Measurements from ENCODE around the gene MPZL1. TPM values are rescaled to one million over a fixed set of nuclear protein-coding genes. Genes with fewer than 3 reads are reported as not detected.

Gene MPZL1
- total RNA-seq, 2 experiments from 2014 or later: 1.2 to 1.5 TPM

DNA sequence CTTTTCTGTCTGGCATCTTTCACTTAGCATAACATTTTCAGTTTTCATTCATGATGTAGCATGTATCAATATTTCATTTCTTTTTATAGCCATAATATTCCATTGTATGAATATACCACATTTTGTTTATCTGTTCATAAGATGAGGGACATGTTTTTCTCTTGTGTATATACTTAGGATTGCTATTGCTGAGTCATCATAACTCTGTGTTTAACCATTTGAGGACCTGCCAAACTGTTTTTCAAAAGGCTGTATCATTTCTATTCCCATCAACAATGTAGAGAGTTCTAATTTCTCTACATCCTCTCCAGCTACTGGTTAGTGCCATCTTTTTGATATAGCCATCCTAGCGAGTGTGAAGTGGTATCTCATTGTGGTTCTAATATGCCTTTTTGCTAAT lies 26.2 kb downstream of the MPZL1 start:
- Histone ChIP-seq H3K27me3 (ENCODE audit: control insufficient read depth in 1 of 2, insufficient read depth in 2 of 2, low read length in 2 of 2) (no peaks in the 10 kb centered on the region), H3K9me3 (ENCODE audit: control insufficient read depth in 1 of 2, insufficient read depth in 1 of 2, low read length in 2 of 2) (no peaks in the 10 kb centered on the region), H3K4me3 (ENCODE audit: low read length) (no peak overlapping the region), H3K4me1 (ENCODE audit: insufficient read depth, low read length) (no peaks in the 10 kb centered on the region), H3K27ac (ENCODE audit: low read depth in 1 of 2, low read length in 2 of 2) (no peak overlapping the region), H3K36me3 (ENCODE audit: insufficient read depth, low read length) (no peaks in the 10 kb centered on the region)
- ATAC-seq (ENCODE audit: poor library complexity) (no peak), DNase-seq (no peak)
- POLR2A ChIA-PET: no interaction called here
- Mint-ChIP-seq H3K4me1 (ENCODE audit: low read depth) (peaks cover 9% of the 10 kb centered on the region), H3K9me3 (no peaks in the 10 kb centered on the region), H3K27me3 (no peaks in the 10 kb centered on the region), H3K36me3 (ENCODE audit: low read depth) (no peaks in the 10 kb centered on the region), H3K27ac (no peak overlapping the region), H3K4me3 (no peak overlapping the region)
- no peak for TF ChIP-seq CTCF (IDR thresholded peaks at IDR 0.05)
- intact Hi-C loops (cut with DNase I, micrococcal nuclease): no loop called here
- CTCF ChIA-PET: no interaction called here

- no peak for TF ChIP-seq CTCF (IDR thresholded peaks at IDR 0.05)
- no peak overlapping the region for H3K27ac ChIP-seq (ENCODE audit: low read depth in 1 of 2, low read length in 2 of 2)
- no peaks in the 10 kb centered on the region for H3K27me3 ChIP-seq (ENCODE audit: control insufficient read depth in 1 of 2, insufficient read depth in 2 of 2, low read length in 2 of 2)
- ChIA-PET CTCF (interaction anchor here (0.6 kb wide), 1 partner anchor 135 kb away, joined by 3 read pairs; no protein-coding TSS in a partner anchor), POLR2A (no interaction called here)
- no peaks in the 10 kb centered on the region for H3K36me3 ChIP-seq (ENCODE audit: insufficient read depth, low read length)
- H3K4me1 Mint-ChIP-seq (ENCODE audit: low read depth): peaks cover 12% of the 10 kb centered on the region
- no peaks in the 10 kb centered on the region for H3K36me3 Mint-ChIP-seq (ENCODE audit: low read depth)
- H3K27me3 Mint-ChIP-seq: no peaks in the 10 kb centered on the region
- no peak for ATAC-seq (ENCODE audit: poor library complexity)
- no peak overlapping the region for H3K27ac Mint-ChIP-seq
- intact Hi-C loops (cut with DNase I, micrococcal nuclease): no loop called here
- H3K9me3 ChIP-seq (ENCODE audit: control insufficient read depth in 1 of 2, insufficient read depth in 1 of 2, low read length in 2 of 2): no peaks in the 10 kb centered on the region
- H3K4me1 ChIP-seq (ENCODE audit: insufficient read depth, low read length): no peaks in the 10 kb centered on the region
- no peak overlapping the region for H3K4me3 Mint-ChIP-seq
- no peak overlapping the region for H3K4me3 ChIP-seq (ENCODE audit: low read length)
- DNase-seq: no peak
- H3K9me3 Mint-ChIP-seq: no peaks in the 10 kb centered on the region
These were observed 27.1 kb downstream of the MPZL1 start for GRCh38 chr1:167748906-167749305.

- POLR2A ChIA-PET: interaction anchor here (1.0 kb wide), 1 partner anchor 62 kb away, joined by 3 read pairs; no protein-coding TSS in a partner anchor
- no peak for TF ChIP-seq CTCF (IDR thresholded peaks at IDR 0.05)
- intact Hi-C loops (cut with DNase I, micrococcal nuclease): no loop called here
- ATAC-seq (ENCODE audit: poor library complexity) (no peak), DNase-seq (no peak)
- Histone ChIP-seq H3K36me3 (ENCODE audit: insufficient read depth, low read length) (no peaks in the 10 kb centered on the region), H3K4me3 (ENCODE audit: low read length) (no peak overlapping the region), H3K27ac (ENCODE audit: low read depth in 1 of 2, low read length in 2 of 2) (no peak overlapping the region), H3K27me3 (ENCODE audit: control insufficient read depth in 1 of 2, insufficient read depth in 2 of 2, low read length in 2 of 2) (no peaks in the 10 kb centered on the region), H3K4me1 (ENCODE audit: insufficient read depth, low read length) (no peaks in the 10 kb centered on the region), H3K9me3 (ENCODE audit: control insufficient read depth in 1 of 2, insufficient read depth in 1 of 2, low read length in 2 of 2) (no peaks in the 10 kb centered on the region)
- H3K9me3 Mint-ChIP-seq: no peaks in the 10 kb centered on the region
- CTCF ChIA-PET: no interaction called here
- H3K4me3 Mint-ChIP-seq: no peak overlapping the region
- peaks cover 12% of the 10 kb centered on the region for H3K4me1 Mint-ChIP-seq (ENCODE audit: low read depth)
- no peaks in the 10 kb centered on the region for H3K36me3 Mint-ChIP-seq (ENCODE audit: low read depth)
- H3K27me3 Mint-ChIP-seq: no peaks in the 10 kb centered on the region
- no peak overlapping the region for H3K27ac Mint-ChIP-seq
These were observed 28.0 kb downstream of the MPZL1 start for GRCh38 chr1:167749741-167750140.
